HG02981 (cell line): Measurements from ENCODE around the gene ZBTB20.
A peak's percentile ranks its signal among the peaks of the same experiment; 100 is the strongest.

Experiments used
- ATAC-seq: cut with Tn5 transposase; IDR thresholded peaks from one replicate; pipeline ENCODE4 v1.9.1; 2021; ENCODE audit warnings: mild to moderate bottlenecking, moderate library complexity; ENCODE audit not compliant: unreplicated experiment

ZBTB20 gene

GRCh38 chr3:114402838-114403237 is 744.2 kb downstream of the ZBTB20 start:
- ATAC-seq = no peak

- no peak for ATAC-seq
Measured at GRCh38 chr3:114401346-114401745, 745.7 kb downstream of the ZBTB20 start.

- ATAC-seq = no peak
Measured at GRCh38 chr3:114400371-114400770, 746.7 kb downstream of the ZBTB20 start.

GRCh38 chr3:114394551-114394950 is 752.5 kb downstream of the ZBTB20 start:
- ATAC-seq = no peak

- ATAC-seq = no peak
Measured at GRCh38 chr3:114393367-114394072, 753.6 kb downstream of the ZBTB20 start.

GRCh38 chr3:114392831-114393230 is 754.3 kb downstream of the ZBTB20 start:
- no peak for ATAC-seq

GRCh38 chr3:114389156-114389555 is 757.9 kb downstream of the ZBTB20 start:
- no peak for ATAC-seq

- ATAC-seq = no peak
Measured at GRCh38 chr3:114384558-114384903, 762.6 kb downstream of the ZBTB20 start.

GRCh38 chr3:114383875-114384557 is 763.1 kb downstream of the ZBTB20 start:
- ATAC-seq = peak; percentile 96

GRCh38 chr3:114380233-114380651 is 766.8 kb downstream of the ZBTB20 start:
- no peak for ATAC-seq

GRCh38 chr3:114379266-114379665 is 767.8 kb downstream of the ZBTB20 start:
- no peak for ATAC-seq

- ATAC-seq = no peak
Measured at GRCh38 chr3:114378760-114379159, 768.3 kb downstream of the ZBTB20 start.

GRCh38 chr3:114377426-114377825 is 769.7 kb downstream of the ZBTB20 start:
- ATAC-seq = no peak

- ATAC-seq = no peak
Measured at GRCh38 chr3:114376516-114377185, 770.4 kb downstream of the ZBTB20 start.

- ATAC-seq = no peak
Measured at GRCh38 chr3:114375608-114376421, 771.3 kb downstream of the ZBTB20 start.

GRCh38 chr3:114374433-114374990 is 772.6 kb downstream of the ZBTB20 start:
- ATAC-seq = no peak

GRCh38 chr3:114370537-114371174 is 776.4 kb downstream of the ZBTB20 start:
- no peak for ATAC-seq

GRCh38 chr3:114365909-114366308 is 781.2 kb downstream of the ZBTB20 start:
- no peak for ATAC-seq

- ATAC-seq = no peak
Measured at GRCh38 chr3:114364806-114365654, 782.1 kb downstream of the ZBTB20 start.
